Heart left ventricle (tissue), 16 donors: Measurements from ENCODE around the gene VPS26B. TPM values are rescaled to one million over a fixed set of nuclear protein-coding genes. Genes with fewer than 3 reads are reported as not detected.
A peak's percentile ranks its signal among the peaks of the same experiment; 100 is the strongest.

ENCODE experiments used
- ATAC-seq, 4 donors: fragments of 200-7000 bp; cut with Tn5 transposase; one replicate each; pipeline ENCODE4 v1.9.1; 2020 to 2022; ENCODE audit warnings: moderate library complexity in 4 of 4, mild to moderate bottlenecking in 3 of 4, moderate number of reproducible peaks in 1 of 4
- DNase-seq, 5 donors: peaks; one replicate each; pipeline ENCODE4 v3.0.0-alpha.2; 2020
- H3K27ac ChIP-seq, 12 donors: fragments of 200-600 bp; sonication (generic) in 4 of 12; one replicate each; pipeline versions ENCODE4 v1.5.0 to v1.8.0; 2016 to 2022; ENCODE audit warnings: mild to moderate bottlenecking in 2 of 12
- H3K27me3 ChIP-seq, 9 donors: fragments of 200-600 bp; sonication (generic) in 2 of 9; one replicate each; pipeline versions ENCODE4 v1.5.1 to v1.8.0; 2016 to 2022; ENCODE audit warnings: mild to moderate bottlenecking in 3 of 9
- H3K36me3 ChIP-seq, 9 donors: fragments of 200-600 bp; sonication (generic) in 2 of 9; one replicate each; pipeline versions ENCODE4 v1.5.0 to v1.8.0; 2018 to 2022; ENCODE audit warnings: mild to moderate bottlenecking in 2 of 9
- H3K4me1 ChIP-seq, 12 donors: fragments of 200-600 bp; sonication (generic) in 4 of 12; one replicate each; pipeline versions ENCODE4 v1.5.0 to v1.8.0; 2016 to 2022; ENCODE audit warnings: mild to moderate bottlenecking in 3 of 12
- H3K4me3 ChIP-seq, 12 donors: fragments of 200-600 bp; sonication (generic) in 4 of 12; one replicate each; pipeline versions ENCODE4 v1.5.0 to v1.8.0; 2017 to 2022; ENCODE audit warnings: mild to moderate bottlenecking in 9 of 12, moderate library complexity in 4 of 12
- H3K9me3 ChIP-seq, 12 donors: fragments of 200-600 bp; sonication (generic) in 4 of 12; one replicate each; pipeline versions ENCODE4 v1.5.0 to v1.8.0; 2016 to 2022; ENCODE audit warnings: mild to moderate bottlenecking in 1 of 12
- POLR2A ChIP-seq, 2 donors: fragments of 450-650 bp; IDR thresholded peaks; one replicate each; pipeline ENCODE4 v1.6.1; 2017; ENCODE audit warnings: antibody characterized with exemption in 2 of 2, mild to moderate bottlenecking in 2 of 2, moderate library complexity in 2 of 2
- WGBS, 4 donors: extraction: QIAGEN DNeasy Blood & Tissue Kit in 2 of 4; methylation state at CpG; one replicate each; pipeline versions ENCODE4 v1.1.5 to v1.1.7; 2013 to 2018; 5-methylcytosine and 5-hydroxymethylcytosine counted together
- intact Hi-C, 10 donors: fragments of 100-400 bp; cut with DNase I; formaldehyde crosslinking; loops; one replicate each; pipeline versions ENCODE4 v1.11.1 to v1.14.2; 2022
- polyA plus RNA-seq, 2 donors: library from polyadenylated mRNA; stranded (reverse); fragments of 200-250 nt; gene quantifications; one replicate each; pipeline ENCODE4 v1.2.3, GENCODE V29; 2013
- total RNA-seq, 9 donors: library from RNA; depleted of rRNA in 2 of 9; stranded (reverse); fragments of >200 nt in 2 of 9; fragmentation: NEBNext Ultra II Directional in 3 of 9; extraction: Animal tissue kit (Norgen Biotek cat#: 25700) in 3 of 9; gene quantifications; one replicate each; pipeline versions ENCODE4 v1.1.0 to v1.2.4, GENCODE V29; 2016 to 2023
- TF ChIP-seq, protein P1 (sequence below), 12 donors: fragments of 200-600 bp; sonication (generic) in 4 of 12; IDR thresholded peaks; one replicate each; pipeline versions ENCODE4 v1.5.0 to v1.8.0; 2018 to 2022; ENCODE audit warnings: antibody characterized with exemption in 12 of 12, mild to moderate bottlenecking in 5 of 12
- donor health status: ischemic (EF 13 %, LVEDD 7.1; RV severe dilation, severe dysfunction).
- donor health status: healthy with polysubstance abuse.
- donor health status: DM: no; HTN: yes; CAD: no.
- donor health status: DM: no; HTN: no; CAD: no.
- donor health status: ischemic (EF 25% LVEDD 6.9; RV normal size, moderate dysfunction).
- donor health status: ischemic (EF 25% LVEDD 5.7; RV mildly dilated, moderate dysfunction).
- donor health status: healthy.
- donor health status: DM: yes; HTN: yes; CAD: no.
- donor health status: ischemic (EF 35%, LVEDD 5.7; RV mildly dilated, moderate dysfunction).
- donor health status: nonischemic (EF 11% LVEDD 7.7; RV severe dilation, severe dysfunction).
- donor health status: DM: yes; HTN: yes; CAD: no.
- donor health status: PGD.
- donor health status: ischemic (EF 29% LVEDD 5.4; RV normal size, mild dysfunction).
- donor health status: nonischemic (EF 23%, LVEDD 6.1; RV moderate dilation, normal function).

The VPS26B gene
- total and polyA plus RNA-seq, 11 donors: 19.6 to 49.6 (median 37.7) TPM

DNA sequence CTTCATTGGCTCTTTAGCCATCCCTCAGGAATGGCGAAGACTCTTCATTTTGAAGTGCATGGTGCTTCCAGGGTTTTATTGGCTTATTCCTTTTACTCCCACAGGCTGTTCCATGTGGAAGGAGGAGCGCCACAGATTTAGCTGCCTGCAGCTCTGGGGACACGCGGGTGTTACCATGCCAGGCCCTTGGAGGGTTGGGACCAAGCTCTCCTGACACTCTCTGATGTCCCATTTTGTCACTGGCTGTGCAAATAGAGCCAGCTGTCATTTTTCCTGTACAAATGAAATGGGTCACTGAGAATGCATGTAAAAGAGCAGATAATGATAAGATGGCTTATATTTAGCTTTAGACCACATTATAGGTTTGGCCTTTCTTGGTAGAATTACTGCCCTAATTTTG, 19.4 kb downstream of the VPS26B start:
- no peaks in the 10 kb centered on the region for H3K27me3 ChIP-seq
- ATAC-seq (no peak), DNase-seq (no peak)
- TF ChIP-seq POLR2A (IDR thresholded peaks at IDR 0.05): no peak
- TF ChIP-seq, protein P1, sequence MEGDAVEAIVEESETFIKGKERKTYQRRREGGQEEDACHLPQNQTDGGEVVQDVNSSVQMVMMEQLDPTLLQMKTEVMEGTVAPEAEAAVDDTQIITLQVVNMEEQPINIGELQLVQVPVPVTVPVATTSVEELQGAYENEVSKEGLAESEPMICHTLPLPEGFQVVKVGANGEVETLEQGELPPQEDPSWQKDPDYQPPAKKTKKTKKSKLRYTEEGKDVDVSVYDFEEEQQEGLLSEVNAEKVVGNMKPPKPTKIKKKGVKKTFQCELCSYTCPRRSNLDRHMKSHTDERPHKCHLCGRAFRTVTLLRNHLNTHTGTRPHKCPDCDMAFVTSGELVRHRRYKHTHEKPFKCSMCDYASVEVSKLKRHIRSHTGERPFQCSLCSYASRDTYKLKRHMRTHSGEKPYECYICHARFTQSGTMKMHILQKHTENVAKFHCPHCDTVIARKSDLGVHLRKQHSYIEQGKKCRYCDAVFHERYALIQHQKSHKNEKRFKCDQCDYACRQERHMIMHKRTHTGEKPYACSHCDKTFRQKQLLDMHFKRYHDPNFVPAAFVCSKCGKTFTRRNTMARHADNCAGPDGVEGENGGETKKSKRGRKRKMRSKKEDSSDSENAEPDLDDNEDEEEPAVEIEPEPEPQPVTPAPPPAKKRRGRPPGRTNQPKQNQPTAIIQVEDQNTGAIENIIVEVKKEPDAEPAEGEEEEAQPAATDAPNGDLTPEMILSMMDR (IDR thresholded peaks at IDR 0.05): no peak
- H3K4me1 ChIP-seq: no peaks in the 10 kb centered on the region
- H3K36me3 ChIP-seq: peaks cover 0 to 98% (median 92%) of the 10 kb centered on the region in 9 donors
- H3K9me3 ChIP-seq: no peaks in the 10 kb centered on the region
- WGBS, 4 donors: 80 to 96% (median 93%) methylated on average over 4 of the region's 4 CpGs
- no peak overlapping the region for H3K27ac ChIP-seq
- intact Hi-C loops: no loop called here
- H3K4me3 ChIP-seq: no peak overlapping the region

DNA sequence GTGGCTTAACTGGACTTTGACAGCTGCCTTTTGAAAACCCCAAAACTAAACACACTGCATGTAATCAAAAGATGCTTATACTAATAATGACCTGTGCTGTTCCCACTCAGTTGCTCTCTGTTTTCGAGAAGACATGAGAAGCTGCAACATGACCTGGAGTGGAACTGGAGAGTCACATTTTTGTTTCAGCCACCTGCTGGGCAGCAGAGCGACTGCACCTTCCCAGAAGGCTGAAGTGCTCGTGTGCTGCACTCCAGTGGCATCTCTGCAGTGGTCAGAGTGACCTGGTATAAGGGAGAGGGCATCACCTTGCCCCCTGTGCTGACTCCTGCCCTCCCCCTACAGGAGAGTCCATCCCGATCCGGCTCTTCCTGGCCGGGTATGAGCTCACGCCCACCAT, 20.1 kb downstream of the VPS26B start:
- Histone ChIP-seq H3K27me3 (no peaks in the 10 kb centered on the region), H3K36me3 (peaks cover 0 to 98% (median 92%) of the 10 kb centered on the region in 9 donors), H3K27ac (no peak overlapping the region), H3K4me3 (no peak overlapping the region), H3K4me1 (no peaks in the 10 kb centered on the region), H3K9me3 (no peaks in the 10 kb centered on the region)
- DNase-seq (no peak), ATAC-seq (peak in 2 of 4 donors; percentile 24 to 38)
- TF ChIP-seq, protein P1 (IDR thresholded peaks at IDR 0.05): peak in 8 of 12 donors; percentile 5 to 37 (median 28)
- no peak for TF ChIP-seq POLR2A (IDR thresholded peaks at IDR 0.05)
- WGBS, 4 donors: 45 to 68% (median 59%) methylated on average over 5 to 7 of the region's 7 CpGs
- intact Hi-C loops: no loop called here

DNA sequence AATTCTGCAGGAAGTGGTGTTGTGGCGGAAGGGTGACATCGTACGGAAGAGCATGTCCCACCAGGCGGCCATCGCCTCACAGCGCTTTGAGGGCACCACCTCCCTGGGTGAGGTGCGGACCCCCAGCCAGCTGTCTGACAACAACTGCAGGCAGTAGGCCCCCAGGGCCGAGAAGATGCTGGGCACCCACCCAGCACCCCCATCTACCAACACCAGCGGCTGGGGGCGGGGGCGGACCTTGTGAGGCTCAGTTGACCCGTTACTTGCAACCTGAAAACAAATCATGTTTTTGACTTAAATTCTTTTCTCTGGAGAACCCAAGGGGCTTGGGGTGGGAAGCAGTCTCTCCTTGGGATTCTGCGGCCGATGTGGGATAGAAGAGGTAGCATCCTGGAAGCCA, 21.0 kb downstream of the VPS26B start:
- H3K27ac ChIP-seq: no peak overlapping the region
- WGBS, 4 donors: 92 to 94% (median 93%) methylated on average over 14 of the region's 14 CpGs
- peaks cover 0 to 4% (median 0%) of the 10 kb centered on the region in 12 donors for H3K4me1 ChIP-seq
- TF ChIP-seq POLR2A (IDR thresholded peaks at IDR 0.05): no peak
- TF ChIP-seq, protein P1 (IDR thresholded peaks at IDR 0.05): no peak
- no peaks in the 10 kb centered on the region for H3K27me3 ChIP-seq
- intact Hi-C loops: no loop called here
- no peak for ATAC-seq
- DNase-seq: no peak
- H3K4me3 ChIP-seq: no peak overlapping the region
- H3K36me3 ChIP-seq: peaks cover 0 to 98% (median 94%) of the 10 kb centered on the region in 9 donors
- no peaks in the 10 kb centered on the region for H3K9me3 ChIP-seq

DNA sequence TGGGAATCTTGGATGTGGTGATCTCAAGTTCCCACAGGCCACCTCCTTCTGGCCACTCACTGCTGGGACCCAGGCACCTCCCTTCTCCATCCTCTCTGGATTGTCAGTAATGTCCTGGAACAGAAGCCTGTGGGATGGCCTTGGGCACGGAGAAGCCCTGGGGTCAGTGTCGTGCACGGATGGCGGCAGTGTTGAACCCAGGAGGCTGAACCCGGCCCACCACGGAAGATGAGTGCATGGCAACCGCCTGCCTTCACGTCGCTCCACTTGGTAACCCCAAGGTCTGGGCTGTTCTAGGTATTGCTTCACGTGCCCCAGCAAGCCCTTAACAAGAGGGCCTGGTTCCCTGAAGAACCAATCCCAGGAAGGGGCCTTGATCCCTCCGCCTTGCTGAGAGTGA, 21.6 kb downstream of the VPS26B start:
- Histone ChIP-seq H3K4me1 (peaks cover 0 to 4% (median 0%) of the 10 kb centered on the region in 12 donors), H3K27ac (no peak overlapping the region), H3K4me3 (no peak overlapping the region), H3K36me3 (peaks cover 0 to 100% (median 96%) of the 10 kb centered on the region in 9 donors), H3K27me3 (no peaks in the 10 kb centered on the region), H3K9me3 (no peaks in the 10 kb centered on the region)
- no peak for DNase-seq
- ATAC-seq: no peak
- TF ChIP-seq, protein P1 (IDR thresholded peaks at IDR 0.05): no peak
- no peak for TF ChIP-seq POLR2A (IDR thresholded peaks at IDR 0.05)
- 92 to 96% (median 94%) methylated on average over 11 of the region's 11 CpGs for WGBS, 4 donors
- intact Hi-C loops: no loop called here
